NK-92 (cell line): ENCODE data around the gene FREM1.

ENCODE experiments used
- DNase-seq: peaks from one replicate; lab custom pipeline; 2025; ENCODE audit not compliant: unreplicated experiment; lab: John Stamatoyannopoulos, UW

The FREM1 gene

GRCh38 chr9:14768405-14769229 lies 141.6 kb downstream of the FREM1 start:
- no peak for DNase-seq

- no peak for DNase-seq
These were observed 143.9 kb downstream of the FREM1 start for GRCh38 chr9:14766299-14766698.

- DNase-seq, result no peak
These were observed 148.6 kb downstream of the FREM1 start for GRCh38 chr9:14761584-14761983.

- DNase-seq, result no peak
These were observed 150.2 kb downstream of the FREM1 start for GRCh38 chr9:14760060-14760459.

GRCh38 chr9:14756291-14756690 lies 153.9 kb downstream of the FREM1 start:
- no peak for DNase-seq

- no peak for DNase-seq
These were observed 157.4 kb downstream of the FREM1 start for GRCh38 chr9:14752871-14753270.

GRCh38 chr9:14752271-14752670 lies 158.0 kb downstream of the FREM1 start:
- no peak for DNase-seq

GRCh38 chr9:14750821-14751220 lies 159.4 kb downstream of the FREM1 start:
- no peak for DNase-seq

- no peak for DNase-seq
These were observed 160.5 kb downstream of the FREM1 start for GRCh38 chr9:14749741-14750211.

- DNase-seq, result no peak
These were observed 161.9 kb downstream of the FREM1 start for GRCh38 chr9:14748373-14748772.

GRCh38 chr9:14747111-14747510 lies 163.1 kb downstream of the FREM1 start:
- DNase-seq, result no peak

GRCh38 chr9:14746626-14747025 lies 163.6 kb downstream of the FREM1 start:
- DNase-seq, result no peak

GRCh38 chr9:14744768-14745167 lies 165.5 kb downstream of the FREM1 start:
- no peak for DNase-seq

- no peak for DNase-seq
These were observed 168.9 kb downstream of the FREM1 start for GRCh38 chr9:14741369-14741768.

GRCh38 chr9:14733133-14733532 lies 177.1 kb downstream of the FREM1 start:
- DNase-seq, result no peak

- DNase-seq, result no peak
These were observed 178.8 kb downstream of the FREM1 start for GRCh38 chr9:14731294-14731981.

- no peak for DNase-seq
These were observed 179.7 kb downstream of the FREM1 start for GRCh38 chr9:14730461-14730898.

- DNase-seq, result no peak
These were observed 186.9 kb downstream of the FREM1 start for GRCh38 chr9:14723301-14723700.

GRCh38 chr9:14722391-14723035 lies 187.7 kb downstream of the FREM1 start, which contains the start of gene CER1:
Gene CER1, minus strand, starts transcription at chr9:14722733. Its CDS starts 61 bp downstream, at chr9:14722672.
- DNase-seq, result no peak

- DNase-seq, result no peak
These were observed 190.9 kb downstream of the FREM1 start for GRCh38 chr9:14719231-14719923.

GRCh38 chr9:14715102-14715501 lies 195.1 kb downstream of the FREM1 start:
- DNase-seq, result no peak
